Measurements from ENCODE around the gene PRX.
"Not testable (repeated sequence)": the region's sequence is repeated elsewhere in the genome, so short reads cannot be mapped to it uniquely, and the experiment has no call there.

Gene PRX

GRCh38 chr19:40433391-40434216, 20.4 kb upstream of the PRX start:
- peak; percentile 79 for DNase-seq (ENCODE audit: low spot score)

- DNase-seq (ENCODE audit: low spot score), result not testable (repeated sequence)
These were observed 19.6 kb upstream of the PRX start for GRCh38 chr19:40432760-40433159.

DNA sequence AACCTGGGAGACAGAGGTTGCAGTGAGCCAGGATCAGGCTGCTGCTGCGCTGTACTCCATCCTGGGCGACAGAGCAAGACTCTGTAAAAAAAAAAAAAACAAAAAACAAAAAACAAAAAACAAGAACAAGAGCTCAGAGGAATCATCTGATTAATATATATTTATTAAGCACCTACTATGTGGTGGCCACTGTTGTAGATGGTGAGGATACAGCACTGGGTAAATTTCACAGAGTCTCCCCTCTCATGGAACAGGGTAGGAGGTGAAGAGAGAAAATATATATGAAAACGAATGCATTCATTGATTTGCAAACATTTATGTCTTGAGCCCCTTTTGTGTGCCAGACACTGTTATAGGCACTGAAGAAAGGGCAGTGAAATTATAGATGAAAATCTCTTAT, 18.5 kb upstream of the PRX start:
- DNase-seq (ENCODE audit: low spot score), result no peak

DNA sequence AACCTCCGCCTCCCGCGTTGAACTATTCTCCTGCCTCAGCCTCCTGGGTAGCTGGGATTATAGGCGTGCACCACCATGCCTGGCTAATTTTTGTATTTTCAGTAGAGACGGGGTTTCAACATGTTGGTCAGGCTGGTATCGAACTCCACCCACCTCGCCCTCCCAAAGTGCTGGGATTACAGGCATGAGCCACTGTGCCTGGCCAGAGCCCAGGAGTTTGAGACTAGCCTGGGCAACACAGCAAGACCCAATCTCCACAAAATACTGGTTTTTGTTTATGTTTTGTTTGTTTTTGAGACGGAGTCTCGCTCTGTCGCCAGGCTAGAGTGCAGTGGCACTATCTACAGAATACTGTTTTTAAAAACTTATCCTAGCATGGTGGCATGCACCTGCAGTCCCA, 17.1 kb upstream of the PRX start:
- not testable (repeated sequence) for DNase-seq (ENCODE audit: low spot score)

DNA sequence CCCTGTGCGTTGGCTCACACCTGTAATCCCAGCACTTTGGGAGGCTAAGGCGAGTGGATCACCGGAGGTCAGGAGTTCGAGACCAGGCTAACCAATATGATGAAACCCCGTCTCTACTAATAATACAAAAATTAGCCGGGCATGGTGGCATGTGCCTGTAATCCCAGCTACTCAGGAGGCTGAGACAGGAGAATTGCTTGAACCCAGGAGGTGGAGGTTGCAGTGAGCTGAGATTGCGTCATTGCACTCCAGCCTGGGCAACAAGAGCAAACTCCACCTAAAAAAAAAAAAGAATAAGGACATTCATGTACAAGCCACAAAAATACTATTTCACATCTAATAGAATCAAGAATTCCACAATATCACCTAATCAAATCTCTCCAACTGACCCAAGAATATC, 15.0 kb upstream of the PRX start:
- DNase-seq (ENCODE audit: low spot score), result not testable (repeated sequence)

DNA sequence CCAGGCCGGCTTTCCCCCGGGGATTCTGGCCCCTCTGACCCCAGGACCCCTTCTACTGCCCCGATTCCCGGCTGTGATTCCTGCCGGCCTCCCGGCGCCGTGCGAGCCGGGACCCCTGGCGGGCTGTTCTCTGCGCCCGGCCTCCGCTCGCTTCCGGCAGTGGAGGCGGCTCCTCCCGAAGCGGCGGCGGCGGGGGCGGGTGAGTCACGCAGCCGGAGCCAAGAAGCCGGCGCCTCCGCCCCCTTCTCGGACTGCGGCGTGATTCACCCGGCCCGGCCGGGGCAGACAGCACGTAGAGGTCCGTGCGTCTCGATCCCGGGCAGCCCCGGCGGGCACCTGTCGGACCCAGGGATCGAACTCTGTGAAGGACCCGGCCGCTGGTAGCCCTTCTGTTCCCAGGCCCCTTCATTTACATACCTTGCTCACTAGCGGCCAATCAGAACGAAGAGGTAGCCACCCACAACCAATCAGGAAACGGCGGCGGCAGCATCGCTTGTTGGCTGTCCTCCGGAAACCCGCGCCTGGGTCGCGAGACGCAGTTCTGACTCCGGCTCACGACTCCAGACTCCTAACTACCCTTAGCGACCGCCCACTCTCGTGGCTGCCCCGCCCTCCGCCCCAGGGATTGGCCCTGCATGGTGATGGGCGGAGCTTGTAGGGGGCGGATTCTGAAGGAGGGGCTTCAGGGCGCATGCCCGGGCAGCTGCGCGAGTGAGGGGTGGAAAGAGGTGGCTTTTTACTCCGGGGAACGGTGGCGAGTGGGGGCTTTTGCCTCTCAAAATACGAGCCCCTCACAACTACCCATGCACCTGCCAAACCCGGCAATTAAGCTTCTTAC, 12.5 kb upstream of the PRX start, which contains the start of gene SERTAD1:
Gene SERTAD1, minus strand, starts transcription at position 543 of the 838 bp plus-strand sequence. CDS start 2,446 bp downstream, outside the sequence.
- DNase-seq (ENCODE audit: low spot score), result peak; percentile 98

GRCh38 chr19:40424637-40425449, 11.7 kb upstream of the PRX start:
- DNase-seq (ENCODE audit: low spot score), result no peak

DNA sequence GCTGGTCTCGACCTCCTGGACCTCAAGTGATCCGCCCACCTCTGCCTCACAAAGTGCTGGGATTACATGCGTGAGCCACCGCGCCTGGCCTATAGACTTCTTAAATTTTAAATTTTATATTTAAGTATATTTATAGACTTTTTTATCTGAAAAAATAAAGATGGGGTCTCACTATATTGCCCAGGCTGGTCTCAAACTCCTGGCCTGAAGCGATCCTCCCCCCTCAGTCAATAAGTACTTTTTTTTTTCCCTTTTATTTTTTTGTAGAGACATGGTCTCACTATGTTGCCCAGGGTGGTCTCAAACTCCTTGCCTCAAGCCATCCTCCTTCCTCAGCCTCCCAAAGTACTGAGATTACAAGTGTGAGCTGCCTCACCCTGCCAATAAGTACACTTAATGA, 10.8 kb upstream of the PRX start:
- no peak for DNase-seq (ENCODE audit: low spot score)

GRCh38 chr19:40422748-40423566, 9.8 kb upstream of the PRX start:
- no peak for DNase-seq (ENCODE audit: low spot score)

- DNase-seq (ENCODE audit: low spot score), result no peak
These were observed 9.0 kb upstream of the PRX start for GRCh38 chr19:40421993-40422747.

GRCh38 chr19:40420766-40421765, 7.9 kb upstream of the PRX start:
- DNase-seq (ENCODE audit: low spot score), result peak; percentile 92

DNA sequence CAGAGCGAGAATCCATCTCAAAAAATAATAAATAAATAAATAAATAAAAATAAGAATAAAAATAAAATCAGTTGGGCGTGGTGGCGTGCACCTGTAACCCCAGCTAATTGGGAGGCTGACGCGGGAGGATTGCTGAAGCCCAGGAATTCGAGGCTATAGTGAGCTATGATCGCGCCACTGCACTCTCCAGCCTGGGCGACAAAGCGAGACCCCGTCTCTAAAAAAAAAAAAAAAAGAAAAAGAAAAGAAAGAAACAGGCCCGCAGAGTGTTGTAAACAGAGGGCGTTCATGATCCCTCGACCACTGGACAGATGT, 7.2 kb upstream of the PRX start:
- DNase-seq (ENCODE audit: low spot score), result no peak

DNA sequence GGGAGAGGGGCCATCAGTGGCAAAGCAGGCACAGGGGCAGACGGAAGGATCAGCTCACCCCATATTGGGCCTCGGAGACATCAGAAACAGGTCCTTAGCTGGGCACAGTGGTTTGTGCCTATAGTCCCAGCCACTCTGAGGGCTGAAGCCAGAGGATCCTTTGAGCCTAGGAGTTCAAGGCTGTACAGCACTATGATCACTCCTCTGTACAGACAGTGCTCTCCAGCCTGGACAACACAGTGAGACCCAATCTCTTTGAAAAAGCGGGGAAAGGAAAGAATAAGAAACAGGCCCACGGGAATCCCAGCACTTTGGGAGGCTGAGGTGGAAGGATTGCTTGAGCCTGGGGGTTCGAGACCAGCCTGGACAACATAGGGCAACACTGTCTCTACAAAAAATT, 6.6 kb upstream of the PRX start:
- DNase-seq (ENCODE audit: low spot score), result no peak

- no peak for DNase-seq (ENCODE audit: low spot score)
These were observed 6.0 kb upstream of the PRX start for GRCh38 chr19:40419066-40419612.

DNA sequence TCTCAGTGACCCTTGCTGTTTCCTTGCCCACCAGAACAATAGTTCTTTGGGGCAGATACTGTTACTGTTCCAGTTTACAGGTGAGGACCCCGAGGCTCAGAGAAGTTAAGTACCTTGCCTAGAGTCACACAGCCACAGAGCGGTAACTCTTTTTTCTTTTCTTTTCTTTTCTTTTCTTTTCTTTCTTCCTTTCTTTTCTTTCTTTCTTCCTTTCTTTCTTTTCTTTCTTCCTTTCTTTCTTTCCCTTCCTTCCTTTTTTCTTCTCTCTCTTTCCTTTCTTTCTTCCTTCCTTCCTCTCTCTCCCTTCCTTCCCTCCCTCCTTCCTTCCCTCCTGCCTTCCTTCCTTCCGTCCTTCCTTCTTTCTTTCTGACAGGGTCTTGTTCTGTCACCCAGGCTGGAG, 4.9 kb upstream of the PRX start:
- no peak for DNase-seq (ENCODE audit: low spot score)

DNA sequence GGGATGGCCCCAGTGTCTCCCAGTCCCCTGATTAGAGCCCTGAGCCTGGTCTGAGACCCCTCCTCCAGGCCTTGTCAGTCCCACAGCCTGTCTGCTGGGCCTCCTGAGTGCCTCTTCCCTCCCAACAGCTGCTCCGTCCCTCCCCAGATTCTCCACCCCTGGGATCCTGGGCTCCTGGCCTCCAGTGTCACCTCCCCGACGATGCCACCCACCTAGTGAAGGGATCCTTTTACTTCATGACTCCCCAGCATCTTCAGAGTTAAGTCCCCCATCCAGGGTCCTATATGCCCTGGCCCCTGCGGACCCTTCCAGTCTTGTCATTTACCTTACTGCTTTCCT, 4.4 kb upstream of the PRX start:
- DNase-seq (ENCODE audit: low spot score), result no peak

DNA sequence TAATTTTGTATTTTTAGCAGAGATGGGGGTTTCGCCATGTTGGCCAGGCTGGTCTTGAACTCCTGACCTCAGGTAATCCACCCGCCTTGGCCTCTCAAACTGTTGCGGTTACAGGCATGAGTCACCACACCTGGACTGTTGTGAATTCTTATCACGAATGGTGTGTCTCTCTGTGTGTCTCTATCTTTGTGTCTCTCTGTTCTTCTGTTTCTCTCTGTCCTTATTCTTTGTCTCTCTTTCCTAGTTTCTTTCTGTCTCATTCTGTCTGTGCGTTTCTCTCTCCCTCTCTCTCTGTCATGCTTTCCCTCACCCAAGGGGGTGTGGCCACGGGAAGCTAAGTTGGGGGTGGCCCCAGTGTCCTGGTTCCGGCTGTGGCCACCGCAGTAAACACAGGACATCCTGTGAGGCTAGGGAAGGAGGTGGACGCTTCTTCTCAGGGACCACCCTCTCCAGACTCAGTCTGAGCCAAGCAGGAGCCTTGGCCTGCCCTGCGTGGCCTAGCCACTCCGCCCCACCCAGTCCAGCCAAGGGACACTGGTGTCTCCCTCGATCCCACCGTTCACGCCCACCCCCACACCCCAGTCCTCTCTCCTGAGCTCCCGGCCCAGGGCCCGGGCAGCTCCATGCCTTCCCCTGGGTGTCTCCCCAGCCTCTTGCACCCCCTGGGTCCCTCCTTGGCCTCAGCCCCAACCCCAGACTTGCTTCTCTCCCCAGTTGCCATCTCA, 3.9 kb upstream of the PRX start:
- no peak for DNase-seq (ENCODE audit: low spot score)

GRCh38 chr19:40415768-40416167, 2.6 kb upstream of the PRX start:
- DNase-seq (ENCODE audit: low spot score), result no peak

All from HuH-7.5 (cell line).